ENCODE data around the gene MYH16. TPM values are rescaled to one million over a fixed set of nuclear protein-coding genes. Genes with fewer than 3 reads are reported as not detected.
"Not testable (repeated sequence)": the region's sequence is repeated elsewhere in the genome, so short reads cannot be mapped to it uniquely, and the experiment has no call there.

Gene MYH16
- total RNA-seq, 4 donors from 2014 or later, result not detected

- no peaks in the 10 kb centered on the region for H3K4me1 ChIP-seq
- no peaks in the 10 kb centered on the region for H3K9me3 ChIP-seq
- no peak for DNase-seq
- no peak overlapping the region for H3K4me3 ChIP-seq (replicated peaks in 1 of 3)
- WGBS, 2 donors, result 95 to 96% methylated on average over 5 of the region's 5 CpGs
- H3K27ac ChIP-seq, result no peak overlapping the region
- H3K27me3 ChIP-seq, result no peaks in the 10 kb centered on the region
- no peak for TF ChIP-seq POLR2A (IDR thresholded peaks at IDR 0.05)
- no peak for TF ChIP-seq CTCF (IDR thresholded peaks at IDR 0.05)
- intact Hi-C loops (cut with DNase I), result no loop called here
- H3K36me3 ChIP-seq, result peaks cover 35 to 53% of the 10 kb centered on the region in 2 donors
Measured at GRCh38 chr7:99352247-99352646, 79.6 kb downstream of the MYH16 start.

GRCh38 chr7:99355098-99355497 lies 82.5 kb downstream of the MYH16 start:
- no peak overlapping the region for H3K27ac ChIP-seq
- H3K4me3 ChIP-seq (replicated peaks in 1 of 3), result no peak overlapping the region
- H3K4me1 ChIP-seq, result no peaks in the 10 kb centered on the region
- H3K36me3 ChIP-seq, result peaks cover 53 to 67% of the 10 kb centered on the region in 2 donors
- no peak for DNase-seq
- H3K9me3 ChIP-seq, result no peaks in the 10 kb centered on the region
- no peaks in the 10 kb centered on the region for H3K27me3 ChIP-seq
- no peak for TF ChIP-seq POLR2A (IDR thresholded peaks at IDR 0.05)
- TF ChIP-seq CTCF (IDR thresholded peaks at IDR 0.05), result no peak
- WGBS, 2 donors, result 95 to 96% methylated on average over 7 of the region's 7 CpGs
- intact Hi-C loops (cut with DNase I), result no loop called here

GRCh38 chr7:99357701-99358490 lies 85.3 kb downstream of the MYH16 start:
- DNase-seq, result no peak
- peaks cover 69 to 78% of the 10 kb centered on the region in 2 donors for H3K36me3 ChIP-seq
- H3K27me3 ChIP-seq, result no peaks in the 10 kb centered on the region
- H3K27ac ChIP-seq, result no peak overlapping the region
- no peak overlapping the region for H3K4me3 ChIP-seq (replicated peaks in 1 of 3)
- intact Hi-C loops (cut with DNase I), result no loop called here
- 85 to 93% methylated on average over 13 to 16 of the region's 16 CpGs for WGBS, 2 donors
- H3K9me3 ChIP-seq, result no peaks in the 10 kb centered on the region
- TF ChIP-seq POLR2A (IDR thresholded peaks at IDR 0.05), result no peak
- TF ChIP-seq CTCF (IDR thresholded peaks at IDR 0.05), result no peak
- H3K4me1 ChIP-seq, result no peaks in the 10 kb centered on the region

- peaks cover 72 to 78% of the 10 kb centered on the region in 2 donors for H3K36me3 ChIP-seq
- H3K9me3 ChIP-seq; DNase-seq; H3K4me1 ChIP-seq; intact Hi-C loops (cut with DNase I); H3K27ac ChIP-seq; H3K4me3 ChIP-seq (replicated peaks in 1 of 3); H3K27me3 ChIP-seq: not testable (repeated sequence)
- WGBS, 2 donors, result 95% methylated on average over 15 of the region's 15 CpGs
Measured at GRCh38 chr7:99358521-99358920, 85.9 kb downstream of the MYH16 start.

GRCh38 chr7:99359465-99360154 lies 87.0 kb downstream of the MYH16 start:
- intact Hi-C loops (cut with DNase I), result no loop called here
- peaks cover 64 to 78% of the 10 kb centered on the region in 2 donors for H3K36me3 ChIP-seq
- 89 to 92% methylated on average over 22 of the region's 22 CpGs for WGBS, 2 donors
- no peak for TF ChIP-seq CTCF (IDR thresholded peaks at IDR 0.05)
- TF ChIP-seq POLR2A (IDR thresholded peaks at IDR 0.05), result no peak
- no peaks in the 10 kb centered on the region for H3K27me3 ChIP-seq
- H3K9me3 ChIP-seq, result no peaks in the 10 kb centered on the region
- H3K4me1 ChIP-seq, result no peaks in the 10 kb centered on the region
- H3K4me3 ChIP-seq (replicated peaks in 1 of 3), result no peak overlapping the region
- DNase-seq, result no peak
- H3K27ac ChIP-seq, result no peak overlapping the region

Other genes starting within 250 kb of the MYH16 start
- gene SMURF1, start 128.7 kb upstream of the MYH16 start, total RNA-seq, result 10 to 100 TPM; 13.9 to 20.6 (median 16.7) TPM
- gene KPNA7, start 64.7 kb upstream of the MYH16 start, total RNA-seq, result not detected
- 100 to 1,000 TPM; 120 to 183 (median 147) TPM for gene ARPC1A, start 53.1 kb downstream of the MYH16 start, total RNA-seq
- 100 to 1,000 TPM; 214 to 273 (median 228) TPM for gene ARPC1B, start 101.9 kb downstream of the MYH16 start, total RNA-seq
- gene PDAP1, start 135.8 kb downstream of the MYH16 start, total RNA-seq, result 100 to 1,000 TPM in 2 of 4 donors, 10 to 100 TPM in 2; 73.9 to 112 (median 93.2) TPM
- gene BUD31, start 136.1 kb downstream of the MYH16 start, total RNA-seq, result 10 to 100 TPM; 41.9 to 89.1 (median 65.4) TPM
- 1 to 10 TPM; 5.4 to 9.6 (median 8.2) TPM for gene PTCD1, start 166.0 kb downstream of the MYH16 start, total RNA-seq
- gene CPSF4, start 166.1 kb downstream of the MYH16 start, total RNA-seq, result 10 to 100 TPM; 30.6 to 33.1 (median 32.7) TPM
- 1,000 to 10,000 TPM in 1 of 4 donors, 100 to 1,000 TPM in 3; 160 to 1,370 (median 678) TPM for gene ATP5MF, start 193.3 kb downstream of the MYH16 start, total RNA-seq
- gene ZNF789, start 200.1 kb downstream of the MYH16 start, total RNA-seq, result 10 to 100 TPM in 3 of 4 donors, 1 to 10 TPM in 1; 9.8 to 14.5 (median 11.4) TPM
- 10 to 100 TPM; 39.5 to 61.4 (median 46.1) TPM for gene ZNF394, start 227.4 kb downstream of the MYH16 start, total RNA-seq
- 10 to 100 TPM in 2 of 4 donors, 1 to 10 TPM in 2; 8.7 to 14.1 (median 9.7) TPM for gene ZKSCAN5, start 231.8 kb downstream of the MYH16 start, total RNA-seq